GM21390 (cell line): Measurements from ENCODE around the gene WNK2.

Experiments used
- ATAC-seq: cut with Tn5 transposase; IDR thresholded peaks from one replicate; pipeline ENCODE4 v1.9.1; 2021; ENCODE audit not compliant: unreplicated experiment

Gene WNK2

DNA sequence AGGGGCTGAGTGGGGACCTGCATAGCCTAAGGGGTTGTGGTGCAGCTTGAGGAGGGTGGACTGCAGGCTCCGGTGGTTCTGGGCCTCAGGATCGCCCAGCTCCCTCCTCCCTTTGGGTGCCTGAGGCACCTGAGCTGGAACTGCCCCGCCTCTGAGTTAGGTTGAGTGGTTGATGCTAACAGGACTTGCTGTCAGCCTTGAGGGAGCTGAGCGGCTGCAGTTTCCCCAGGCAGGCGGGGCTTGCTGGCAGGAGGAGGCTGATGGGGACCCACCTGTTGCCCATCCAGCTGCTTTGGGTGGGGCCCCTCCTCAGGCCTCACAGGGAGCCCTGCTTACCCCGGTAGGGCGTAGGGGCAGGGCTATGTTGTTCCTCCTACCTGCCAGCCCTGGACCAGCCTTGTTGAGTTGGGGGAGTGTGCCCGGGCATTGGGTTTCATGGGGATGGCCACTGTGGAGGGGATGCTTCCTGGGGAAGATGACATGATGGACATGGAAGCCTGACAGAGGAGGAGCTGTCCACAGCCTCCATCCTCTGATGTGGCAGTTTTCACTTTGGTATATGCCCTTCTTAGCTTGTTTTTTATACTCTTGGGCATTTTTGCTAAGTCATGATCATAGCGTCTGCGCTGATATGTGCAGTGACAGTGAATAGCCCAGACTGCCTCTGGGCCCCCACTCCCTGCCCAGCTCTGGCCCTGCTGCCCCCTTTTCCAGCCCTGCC, 14.3 kb downstream of the WNK2 start:
- ATAC-seq = no peak

DNA sequence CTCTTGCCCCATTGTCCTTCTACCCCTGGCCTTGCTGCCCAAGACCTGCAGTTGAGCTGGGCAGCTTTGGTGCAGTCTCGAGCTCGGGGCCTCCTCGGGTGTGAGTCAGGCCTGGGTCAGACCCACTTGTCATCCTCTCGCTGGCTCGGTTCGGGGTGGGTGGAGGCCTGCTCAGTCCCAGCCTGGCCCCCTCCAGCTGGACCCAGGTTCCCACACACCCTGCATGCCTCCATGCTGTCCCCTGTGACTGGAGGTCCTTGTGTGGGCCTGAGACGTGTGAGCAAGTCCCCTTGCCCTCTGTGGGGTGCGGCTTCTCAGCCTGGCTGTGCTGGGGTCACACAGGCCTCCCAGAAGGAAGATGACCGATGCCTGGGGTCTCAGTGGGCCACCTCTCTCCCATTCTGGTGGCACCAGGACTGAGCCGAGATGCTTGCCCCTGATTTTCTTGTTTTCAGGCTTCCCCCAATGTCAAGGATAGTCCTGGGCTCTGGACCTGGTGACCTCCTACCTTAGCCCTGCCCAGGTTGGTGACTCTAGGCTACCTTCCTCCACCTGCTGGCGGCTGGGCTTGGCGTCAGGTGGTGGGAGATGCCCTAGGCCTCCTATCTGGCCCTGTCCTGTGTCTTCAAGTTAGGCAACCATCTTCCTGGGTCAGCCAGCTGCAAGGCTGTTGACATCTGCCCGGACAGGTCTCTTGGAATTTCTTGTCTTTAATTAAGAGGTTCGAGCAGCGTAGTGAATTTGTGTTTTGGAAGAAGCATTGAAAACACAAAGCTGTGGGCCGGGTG, 15.1 kb downstream of the WNK2 start:
- no peak for ATAC-seq

DNA sequence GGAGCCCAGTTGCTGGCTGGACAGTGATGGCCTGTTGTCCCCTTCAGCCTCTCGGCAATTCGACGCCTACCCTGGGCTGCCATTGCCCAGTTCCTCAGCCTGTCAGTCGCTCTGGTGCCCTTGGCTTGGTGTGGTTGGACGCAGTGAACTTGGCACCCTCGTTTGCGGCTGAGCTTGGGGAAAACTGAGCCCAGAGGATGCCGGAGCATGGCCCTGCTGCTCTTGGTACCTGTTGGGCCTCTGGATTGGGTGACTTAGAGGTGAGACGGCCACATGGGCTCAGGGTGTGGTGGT, 16.5 kb downstream of the WNK2 start:
- no peak for ATAC-seq

DNA sequence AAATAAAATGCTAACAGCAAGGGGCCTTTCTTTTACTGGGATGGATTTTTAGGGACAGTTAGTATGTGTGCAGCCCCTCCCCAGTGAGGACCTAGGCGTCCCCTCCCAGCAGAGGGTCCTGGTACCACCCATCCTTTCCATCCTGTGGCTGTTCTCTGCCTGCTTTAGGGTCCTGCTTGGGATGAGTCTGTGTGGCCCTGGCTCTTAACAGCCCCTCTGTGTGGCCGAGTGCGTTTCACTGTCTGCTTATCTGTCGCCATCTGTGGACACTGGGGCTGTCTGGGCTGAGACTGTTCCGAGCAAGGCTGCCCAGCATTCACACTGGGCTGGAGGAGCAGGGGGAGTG, 17.0 kb downstream of the WNK2 start:
- no peak for ATAC-seq

DNA sequence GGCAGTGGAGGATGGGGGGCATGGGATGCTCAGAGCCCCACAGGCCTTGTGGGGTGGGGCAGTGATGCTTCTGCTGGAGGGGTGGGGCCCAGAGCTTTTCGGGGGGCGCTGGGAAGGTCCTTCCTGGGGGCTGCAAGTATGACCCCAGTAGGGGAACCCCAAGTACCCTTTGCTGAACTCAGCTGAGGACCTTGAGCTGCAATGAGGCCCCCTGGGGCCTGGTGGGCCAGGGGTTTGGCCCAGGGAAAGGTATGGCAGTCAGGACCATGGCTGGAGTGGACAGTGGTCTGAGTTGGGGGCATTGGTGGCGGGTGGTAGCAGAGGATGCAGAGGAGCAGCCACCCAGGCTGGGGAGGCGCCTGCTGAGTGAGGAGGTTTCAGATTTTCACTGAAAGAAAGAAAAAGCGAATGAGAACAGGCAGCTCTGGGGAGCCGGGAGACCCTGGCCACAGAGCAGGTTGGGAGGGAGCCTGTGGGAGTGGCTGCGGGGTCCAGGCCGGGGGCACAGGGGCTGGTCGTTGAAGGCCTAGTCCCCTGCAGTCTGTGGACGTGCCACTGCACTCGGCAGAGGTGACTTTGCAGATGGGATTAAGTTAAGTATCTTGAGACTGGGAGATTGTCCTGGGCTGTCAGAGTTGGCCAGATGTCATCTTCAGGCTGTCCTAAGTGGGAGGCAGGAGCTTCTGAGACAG, 19.2 kb downstream of the WNK2 start:
- ATAC-seq = no peak

DNA sequence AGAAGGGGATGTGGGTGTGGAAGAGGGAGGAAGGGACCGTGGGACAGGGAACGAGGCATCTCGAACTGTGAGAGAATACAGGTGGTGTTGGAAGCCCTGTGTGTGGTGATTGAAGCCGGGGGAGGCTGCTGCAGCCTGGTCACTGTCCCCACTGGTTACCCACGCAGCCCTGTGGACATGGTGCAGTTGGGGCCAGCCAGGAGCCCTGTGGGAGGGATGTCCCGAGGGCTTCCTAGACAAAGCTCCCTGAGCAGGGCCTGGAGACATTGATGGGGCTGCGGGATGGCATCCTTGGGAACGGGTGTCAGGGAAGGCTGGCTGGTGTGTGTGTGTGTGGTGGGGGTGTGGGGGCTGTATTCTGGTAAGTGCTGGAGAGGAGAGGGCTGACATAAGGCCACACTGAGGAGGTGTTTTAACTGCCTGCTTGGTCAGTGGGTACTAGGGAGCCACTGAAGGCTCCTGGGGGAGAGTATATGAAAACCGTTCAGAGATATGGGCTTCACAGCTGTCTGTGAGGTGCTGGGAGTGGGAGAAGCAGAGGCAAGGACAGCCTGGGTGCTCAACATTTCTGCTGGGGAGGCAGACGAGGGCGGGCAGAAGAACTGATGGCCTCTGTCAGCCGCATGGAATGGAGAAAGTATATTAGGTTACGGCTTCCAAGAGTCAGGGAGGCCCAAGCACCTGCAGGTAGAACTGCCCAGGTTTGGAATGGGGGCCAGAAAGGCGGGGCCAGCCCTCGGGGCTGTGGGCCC, 20.0 kb downstream of the WNK2 start:
- ATAC-seq = no peak

DNA sequence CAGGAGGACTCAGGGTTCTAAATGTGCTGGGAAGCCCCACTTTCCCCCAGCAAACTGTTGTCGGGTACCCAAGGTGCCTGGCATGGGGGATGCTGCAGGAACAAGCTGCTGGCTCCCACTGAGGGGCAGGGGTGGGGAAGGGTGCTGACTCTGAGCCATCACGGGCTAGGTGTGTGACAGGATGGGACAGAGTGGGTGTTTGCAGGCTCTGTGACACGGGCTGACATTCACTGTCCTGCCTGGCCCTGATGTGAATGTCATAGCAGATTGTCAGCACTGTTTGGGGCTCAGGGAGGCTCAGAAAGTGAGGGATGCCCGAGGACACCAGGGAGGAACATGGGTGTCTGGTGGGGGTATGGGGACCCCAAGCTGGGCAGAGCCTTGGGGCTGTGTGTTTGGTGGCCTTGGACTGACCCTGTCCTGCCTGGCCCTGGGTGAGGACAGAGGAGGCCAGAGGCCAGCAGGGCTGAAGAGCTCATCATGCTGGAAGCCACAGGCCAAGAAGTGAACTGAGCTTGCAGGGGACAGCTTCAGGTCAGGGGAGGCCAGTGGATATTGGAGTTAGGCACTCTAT, 20.6 kb downstream of the WNK2 start:
- no peak for ATAC-seq

DNA sequence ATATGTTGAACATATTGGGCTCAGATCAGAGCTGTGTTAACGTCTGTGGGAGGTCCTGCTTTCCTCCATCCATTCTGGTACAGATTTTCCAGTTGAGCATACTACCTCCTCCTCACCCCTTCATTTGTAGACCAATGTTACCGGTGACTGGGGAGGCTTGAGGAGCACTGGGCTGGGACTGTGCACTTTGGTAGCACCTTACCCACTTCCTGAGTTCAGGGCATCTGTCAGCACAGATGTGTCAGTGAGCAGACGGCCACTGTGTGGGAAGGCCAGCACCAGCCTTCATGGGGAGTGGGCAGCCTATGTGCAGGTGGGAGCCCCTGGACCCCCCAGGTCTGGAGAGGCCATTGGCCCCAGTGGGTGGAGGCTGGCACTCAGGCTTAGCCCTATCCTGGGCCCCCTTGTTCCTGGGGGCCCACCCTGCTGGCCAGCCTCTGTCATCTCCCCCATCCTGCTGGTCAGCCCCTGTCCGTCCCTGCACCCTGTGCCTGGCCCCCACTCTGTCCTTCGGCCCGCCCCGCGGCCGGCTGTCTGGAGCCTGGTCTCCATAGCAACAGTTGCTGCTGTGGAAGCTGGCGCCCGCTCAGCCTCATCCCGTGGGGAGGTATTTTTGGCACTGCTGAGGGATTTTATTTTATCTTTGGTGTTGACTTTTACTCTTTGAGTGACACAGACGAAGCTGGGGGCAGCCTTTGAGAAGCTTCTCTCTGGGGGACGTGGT, 21.3 kb downstream of the WNK2 start:
- ATAC-seq = no peak

DNA sequence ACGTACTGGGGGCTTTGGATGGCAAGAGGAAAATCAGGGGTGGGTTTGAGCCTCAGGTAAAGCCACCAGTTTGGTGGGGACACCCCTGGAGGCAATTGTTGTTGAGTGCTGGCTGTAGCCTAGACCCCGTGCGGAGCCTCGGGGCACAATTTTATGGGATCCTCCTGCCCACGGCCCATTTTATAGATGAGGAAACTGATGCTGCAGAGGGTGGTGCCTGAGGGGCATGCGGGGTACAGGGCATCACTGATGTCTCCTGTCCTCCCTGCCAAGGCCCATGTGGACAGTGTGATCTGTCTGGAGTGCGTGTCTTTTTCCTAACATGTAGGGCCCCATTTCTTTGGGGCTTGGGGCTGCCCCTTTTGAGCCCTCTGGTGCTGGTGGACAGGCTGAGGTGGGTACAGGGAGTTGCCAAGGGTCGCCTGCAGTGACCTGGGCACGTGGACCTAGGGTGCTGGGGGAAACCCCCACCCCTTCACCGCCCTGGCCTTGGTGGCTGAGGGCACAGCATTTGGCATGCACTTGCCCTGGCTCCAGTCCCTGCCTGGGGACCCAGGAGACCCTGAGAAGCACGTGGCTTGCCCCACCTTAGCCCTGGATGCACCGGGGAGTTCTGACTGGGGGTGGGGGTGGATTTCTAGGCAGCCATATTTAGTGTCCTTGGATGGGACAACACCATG, 22.1 kb downstream of the WNK2 start:
- ATAC-seq = no peak

DNA sequence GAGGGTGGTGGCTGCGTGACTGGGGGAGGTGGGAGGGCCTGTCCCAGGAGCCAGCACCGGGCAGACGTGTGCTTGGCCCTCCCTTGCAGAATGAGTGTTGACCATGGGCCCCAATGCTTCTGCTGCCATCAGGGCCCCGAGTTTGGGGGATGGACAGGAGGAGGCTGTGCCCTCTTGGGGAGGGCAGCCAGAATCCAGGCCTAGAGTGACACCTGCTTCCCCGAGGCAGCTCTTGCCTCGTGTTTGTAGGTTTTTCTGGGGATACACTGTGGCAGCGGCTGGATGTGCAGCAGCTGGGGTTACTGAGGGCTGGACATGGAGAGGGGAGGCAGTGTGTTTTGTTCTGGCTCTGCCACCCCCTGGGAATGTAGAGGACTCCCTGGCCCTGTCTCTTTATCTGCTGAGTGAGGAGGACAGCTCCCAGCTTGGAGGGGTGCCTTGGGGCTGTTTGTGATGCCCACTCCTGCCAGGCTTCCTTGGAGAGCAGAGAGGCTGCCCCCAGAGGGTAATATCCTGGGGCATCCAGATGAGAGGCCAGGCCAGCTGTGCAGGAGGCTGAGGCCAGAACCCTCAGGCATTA, 22.7 kb downstream of the WNK2 start:
- no peak for ATAC-seq

DNA sequence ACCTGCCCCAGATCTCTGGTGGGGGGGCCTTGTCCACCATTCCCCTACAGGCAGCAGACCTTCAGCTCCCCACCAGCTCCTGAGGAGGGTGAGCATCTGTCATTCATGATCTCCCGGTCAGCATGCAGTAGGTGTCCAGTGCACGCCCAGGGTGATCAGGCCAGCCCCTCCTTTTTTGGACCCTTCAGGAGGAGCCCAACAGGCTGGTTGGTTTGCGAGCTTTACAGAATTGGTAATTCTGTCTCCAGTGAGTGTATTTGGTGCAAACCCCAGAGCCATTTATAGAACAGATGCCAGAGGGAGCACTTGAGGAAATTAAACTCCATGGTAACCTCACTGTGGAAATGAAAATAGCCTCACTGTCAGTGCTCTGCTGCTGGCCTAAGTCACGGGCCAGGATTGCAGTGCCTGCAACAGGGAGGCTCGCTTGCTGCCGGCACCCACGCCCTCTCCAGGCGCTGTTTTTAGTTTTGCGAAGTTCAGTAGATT, 23.4 kb downstream of the WNK2 start:
- no peak for ATAC-seq

DNA sequence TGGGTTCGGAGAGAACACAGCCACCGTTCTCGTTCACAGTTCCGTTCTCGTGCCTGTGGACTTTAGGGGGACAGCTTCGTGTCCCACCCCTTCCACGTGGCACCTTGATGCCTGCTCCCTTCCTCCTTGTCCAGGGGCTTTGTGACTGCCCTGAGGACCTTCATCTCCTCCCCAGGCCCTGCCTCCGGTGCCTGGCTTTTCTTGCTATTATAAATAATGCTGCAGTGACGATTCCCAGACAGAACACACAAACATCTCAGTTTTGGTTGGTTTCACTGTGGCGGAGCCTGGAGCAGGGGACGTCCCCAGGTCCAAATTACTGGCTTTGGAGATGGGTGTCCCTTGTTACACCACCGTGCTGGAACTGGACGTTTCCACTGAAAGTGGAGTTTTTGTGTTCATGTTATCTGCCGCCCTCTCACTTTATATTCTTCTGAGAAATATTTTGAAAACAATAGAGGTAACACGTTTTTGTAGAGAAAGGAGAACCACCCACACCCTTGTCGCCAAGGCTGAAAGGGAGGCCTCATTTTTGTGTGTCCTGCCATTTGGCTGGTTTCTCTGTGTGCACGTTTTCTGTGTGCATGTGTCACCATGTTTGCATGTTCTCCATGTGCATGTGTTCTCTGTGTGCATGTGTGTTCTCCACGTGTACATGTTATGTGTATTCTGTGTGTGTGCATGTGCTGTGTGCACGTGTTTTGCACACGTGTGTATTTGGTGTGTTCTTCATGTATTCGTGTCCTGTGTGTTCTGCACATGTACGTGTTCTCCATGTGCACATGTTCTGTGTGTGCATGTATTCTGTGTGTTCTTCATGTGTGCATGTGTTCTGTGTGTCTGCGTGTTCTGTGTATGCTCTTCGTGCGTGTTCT, 24.2 kb downstream of the WNK2 start:
- no peak for ATAC-seq

DNA sequence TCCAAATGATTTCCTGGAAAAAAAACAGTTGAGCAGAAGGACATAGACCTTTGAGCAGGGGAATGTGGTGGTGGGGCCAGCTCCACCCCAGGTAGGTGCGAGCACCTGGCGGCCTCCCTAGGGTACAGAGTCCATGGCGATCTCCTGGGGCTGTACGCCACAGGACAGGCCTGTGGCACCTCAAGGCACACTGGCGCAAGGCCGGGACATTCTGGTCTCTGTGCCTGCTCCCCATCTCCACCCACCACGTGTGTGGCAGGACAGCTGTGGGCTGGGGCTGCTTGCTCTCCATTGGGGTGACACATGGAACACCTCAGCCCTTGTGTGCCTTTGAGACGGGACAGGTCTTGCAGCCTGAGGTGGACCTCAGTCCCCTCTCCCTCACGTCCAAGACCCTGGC, 25.2 kb downstream of the WNK2 start:
- ATAC-seq = no peak

DNA sequence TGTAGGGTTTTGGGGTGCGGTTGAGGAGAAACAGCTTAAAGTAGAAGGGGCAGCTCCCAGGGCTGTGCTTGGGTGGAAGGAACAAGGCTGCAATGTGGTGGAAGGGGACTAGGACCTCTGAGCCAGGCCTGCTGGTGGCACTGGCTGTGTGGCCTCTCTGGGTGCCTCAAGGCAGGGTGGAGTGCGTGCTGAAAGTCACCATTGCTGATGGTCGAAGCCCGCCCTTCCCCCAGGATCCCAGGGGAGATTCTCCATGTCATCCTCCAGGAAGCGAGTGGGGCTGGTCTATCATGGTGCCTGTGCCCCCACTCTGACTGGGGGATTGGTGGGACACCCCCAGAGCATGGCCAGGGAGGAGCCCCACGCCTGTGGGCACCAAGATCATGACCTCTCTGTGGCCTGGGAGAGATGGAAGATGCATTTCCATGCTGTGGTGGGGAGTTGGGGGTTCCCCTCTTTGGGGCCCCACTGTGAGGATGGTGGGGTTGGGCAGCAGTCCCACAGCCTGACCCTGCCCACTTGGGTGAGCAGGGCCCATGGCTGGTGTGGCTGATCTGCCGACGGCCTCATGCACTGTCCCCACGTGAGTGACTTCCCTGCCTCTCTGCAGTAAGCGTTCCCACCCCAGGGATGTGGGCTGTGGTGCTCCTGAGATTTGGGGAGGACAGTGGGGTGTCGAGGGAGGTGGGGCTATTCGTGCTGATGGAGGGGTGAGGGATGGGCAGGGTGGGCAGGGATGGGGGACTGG, 25.8 kb downstream of the WNK2 start:
- no peak for ATAC-seq

DNA sequence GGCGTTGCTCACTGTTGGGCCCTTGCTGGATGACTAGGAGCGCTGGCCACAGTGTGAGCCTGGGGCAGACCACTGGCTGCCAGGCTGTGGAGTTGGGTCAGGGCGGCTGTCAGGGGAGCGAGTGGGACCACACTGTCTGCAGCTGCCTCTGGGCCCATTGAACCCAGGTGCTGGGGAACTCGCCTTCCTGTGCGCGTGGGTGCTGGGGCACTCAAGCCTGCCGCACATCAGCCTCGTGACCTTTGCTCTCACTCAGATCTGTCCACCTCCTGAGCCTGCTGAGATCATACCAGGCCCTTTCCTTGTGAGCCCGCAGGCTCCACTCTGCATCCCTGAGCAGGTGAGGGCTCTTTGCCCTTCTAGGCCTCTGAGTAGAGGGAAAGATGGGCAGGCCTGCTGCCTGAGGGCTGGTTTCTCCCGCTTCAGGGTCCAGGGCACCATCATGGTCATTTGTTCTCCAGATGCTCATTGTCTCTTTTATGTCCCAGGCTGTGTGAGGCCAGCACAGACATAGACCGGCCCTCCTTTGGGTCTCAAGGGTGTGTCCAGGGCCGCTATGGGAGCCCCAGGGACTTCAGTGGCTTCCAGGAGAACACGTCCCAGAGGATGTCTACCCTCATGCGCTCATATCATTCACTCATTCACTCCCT, 26.5 kb downstream of the WNK2 start:
- ATAC-seq = no peak

DNA sequence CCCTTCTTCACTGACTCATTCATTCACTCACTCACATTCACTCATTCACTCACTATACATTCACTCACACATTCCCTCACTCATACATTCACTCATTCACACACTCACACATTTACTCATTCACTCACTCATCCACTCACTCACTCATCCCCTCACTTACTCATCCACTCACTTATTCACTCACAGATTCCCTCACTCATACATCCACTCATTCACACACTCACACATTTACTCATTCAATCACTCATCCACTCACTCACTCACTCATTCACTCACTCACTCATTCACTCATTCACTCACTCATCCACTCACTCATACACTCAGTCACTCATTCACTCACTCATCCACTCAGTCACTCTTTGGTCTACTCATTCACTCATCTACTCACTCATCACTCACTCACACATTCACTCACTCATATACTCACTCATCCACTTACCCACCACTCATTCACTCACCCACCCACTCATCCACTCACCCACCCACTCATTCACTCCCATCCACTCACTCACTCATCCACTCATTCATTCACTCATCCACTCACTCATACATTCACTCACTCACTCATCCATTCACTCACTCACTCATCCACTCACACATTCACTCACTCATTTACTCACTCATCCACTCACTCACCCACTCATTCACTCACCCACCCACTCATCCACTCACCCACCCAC, 27.2 kb downstream of the WNK2 start:
- ATAC-seq = no peak

DNA sequence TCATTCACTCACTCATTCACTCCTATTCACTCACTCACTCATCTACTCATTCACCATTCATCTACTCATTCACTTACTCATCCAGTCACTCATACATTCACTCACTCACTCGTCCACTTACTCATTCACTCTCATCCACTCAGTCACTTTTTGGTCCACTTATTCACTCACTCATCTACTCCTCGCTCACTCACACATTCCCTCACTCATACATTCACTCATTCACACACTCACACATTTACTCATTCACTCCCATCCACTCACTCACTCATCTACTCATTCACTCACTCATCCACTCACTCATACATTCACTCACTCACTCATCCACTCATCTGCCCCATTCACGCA, 27.7 kb downstream of the WNK2 start:
- no peak for ATAC-seq
